K562 (cell line): ENCODE data around the gene NR6A1. TPM values are rescaled to one million over a fixed set of nuclear protein-coding genes. Genes with fewer than 3 reads are reported as not detected.

Source experiments
- ATAC-seq: fragments of 200-7000 bp; cut with Tn5 transposase; 3 replicates; pipeline ENCODE4 v1.9.1; 2020; ENCODE audit warnings: moderate library complexity
- BruUV-seq: library from RNA; stranded (reverse); fragments of 400-500 nt; replicated peaks from 2 replicates; lab custom pipeline; 2021; lab: Mats Ljungman, UMichigan
- CTCF ChIA-PET: fragments of 300-600 bp; formaldehyde crosslinking; extraction: SDS; loops from one replicate; lab custom pipeline; 2021; ENCODE audit warnings: low intra/inter-chr PET ratio; lab: Yijun Ruan, JAX
- POLR2A ChIA-PET: fragments of 300-600, 350-650 bp; sonication (Branson Sonifier 250); formaldehyde crosslinking; extraction: SDS; loops from one replicate; lab custom pipeline; 2021; ENCODE audit warnings: antibody characterized with exemption, inconsistent platforms; lab: Yijun Ruan, JAX
- DNase-seq, 4 experiments: peaks; one replicate each; pipeline versions ENCODE4 v3.0.0 to v3.0.0-alpha.2; 2011 to 2018; ENCODE audit warnings: low spot score in 3 of 4, mixed read lengths in 3 of 4; ENCODE audit errors: extremely low read depth in 1 of 4
- FAIRE-seq: peaks from 2 replicates; lab custom pipeline; 2011; peaks lifted over from hg19 to GRCh38; lab: Jason Lieb, UNC
- H2AFZ ChIP-seq: 2 replicates; pipeline ENCODE4 v1.6.0; 2011; ENCODE audit warnings: low read depth, low read length, control low read depth, inconsistent platforms
- H3K27ac ChIP-seq: fragments of 200-600 bp; 3 replicates; pipeline ENCODE4 v1.8.0; 2011; ENCODE audit warnings: low read depth, mild to moderate bottlenecking, control low read depth, inconsistent platforms, low read length, moderate library complexity, mixed read lengths; ENCODE audit errors: extremely low read depth
- H3K27me3 ChIP-seq, 2 experiments: fragments of 300-600 bp in 1 of 2; 2 replicates in 1 of 2; 3 replicates in 1 of 2; pipeline versions ENCODE4 v1.6.0 to v1.8.0; 2011; ENCODE audit warnings: inconsistent platforms in 2 of 2, low read length in 2 of 2, mild to moderate bottlenecking in 1 of 2, mixed read lengths in 1 of 2, moderate library complexity in 1 of 2; ENCODE audit not compliant: control insufficient read depth in 2 of 2, insufficient read depth in 2 of 2
- H3K36me3 ChIP-seq: fragments of 300-600 bp; 3 replicates; pipeline ENCODE4 v1.8.0; 2011; ENCODE audit warnings: mild to moderate bottlenecking, low read length, inconsistent platforms; ENCODE audit not compliant: control insufficient read depth, insufficient read depth
- H3K4me1 ChIP-seq, 2 experiments: fragments of 200-600 bp in 1 of 2; replicated peaks in 1 of 2; 2 replicates in 1 of 2; 3 replicates in 1 of 2; pipeline versions ENCODE4 v1.5.1 to v1.8.0; 2011; ENCODE audit warnings: inconsistent platforms in 2 of 2, low read length in 2 of 2, mild to moderate bottlenecking in 1 of 2, mixed read lengths in 1 of 2, moderate library complexity in 1 of 2; ENCODE audit not compliant: control insufficient read depth in 2 of 2, insufficient read depth in 2 of 2
- H3K4me2 ChIP-seq: 2 replicates; pipeline ENCODE4 v1.6.1; 2011; ENCODE audit warnings: low read length, control low read depth, inconsistent platforms, mixed read lengths; ENCODE audit not compliant: insufficient read depth
- H3K4me3 ChIP-seq: fragments of 200-600 bp; sonication (generic), shearing (Covaris generic); 2 replicates; pipeline ENCODE4 v1.5.1; 2016; ENCODE audit warnings: control low read depth, inconsistent platforms
- H3K79me2 ChIP-seq: fragments of 200-600 bp; 3 replicates; pipeline ENCODE4 v1.8.0; 2011; ENCODE audit warnings: low read length, inconsistent platforms; ENCODE audit not compliant: control insufficient read depth, insufficient read depth
- H3K9ac ChIP-seq, 2 experiments: 2 replicates each; pipeline versions ENCODE4 v1.6.0 to v1.6.1; 2011; ENCODE audit warnings: low read depth in 2 of 2, low read length in 2 of 2, control low read depth in 1 of 2, inconsistent platforms in 1 of 2, mild to moderate bottlenecking in 1 of 2, mixed read lengths in 1 of 2; ENCODE audit not compliant: insufficient read depth in 1 of 2
- H3K9me1 ChIP-seq: one replicate; pipeline ENCODE4 v1.6.0; 2011; ENCODE audit warnings: inconsistent platforms, mild to moderate bottlenecking, low read length, moderate library complexity; ENCODE audit not compliant: control insufficient read depth, insufficient read depth
- H3K9me3 ChIP-seq: replicated peaks from 2 replicates; pipeline ENCODE4 v1.5.1; 2011; ENCODE audit warnings: low read depth, low read length, inconsistent platforms; ENCODE audit not compliant: control insufficient read depth, insufficient read depth
- H4K20me1 ChIP-seq: replicated peaks from 2 replicates; pipeline ENCODE4 v1.6.1; 2011; ENCODE audit warnings: low read length, inconsistent platforms, mixed read lengths; ENCODE audit not compliant: control insufficient read depth, insufficient read depth
- ATF1 ChIP-seq, 2 experiments: fragments of 450-650 bp in 1 of 2; IDR thresholded peaks; 2 replicates each; pipeline ENCODE4 v1.6.1; 2016; ENCODE audit warnings: missing compliant biosample characterization in 1 of 2, missing genetic modification characterization in 1 of 2
- CEBPZ ChIP-seq: fragments of 150-350 bp; IDR thresholded peaks from 2 replicates; pipeline ENCODE4 v1.6.1; 2014; ENCODE audit warnings: low read depth, mild to moderate bottlenecking, low read length, borderline replicate concordance
- CHCHD3 ChIP-seq: fragments of 250-450 bp; sonication (Bioruptor Pico); IDR thresholded peaks from 2 replicates; pipeline ENCODE4 v2.1.2; 2022; ENCODE audit warnings: mild to moderate bottlenecking
- FIP1L1 ChIP-seq: fragments of 200-400 bp; formaldehyde crosslinking; IDR thresholded peaks from 2 replicates; pipeline ENCODE4 v1.6.1; 2018; ENCODE audit warnings: mild to moderate bottlenecking, low read depth, low read length; ENCODE audit not compliant: poor library complexity, severe bottlenecking
- KLF6 ChIP-seq: fragments of 250-450 bp; sonication (Bioruptor Pico); IDR thresholded peaks from 2 replicates; pipeline ENCODE4 v1.4.0; 2020; ENCODE audit warnings: mild to moderate bottlenecking, moderate library complexity, borderline replicate concordance
- MCM2 ChIP-seq: fragments of 450-650 bp; IDR thresholded peaks from 2 replicates; pipeline ENCODE4 v1.6.1; 2017; ENCODE audit warnings: low read depth, mild to moderate bottlenecking
- MIER1 ChIP-seq: fragments of 450-650 bp; IDR thresholded peaks from 2 replicates; pipeline ENCODE4 v1.6.1; 2016; ENCODE audit warnings: antibody characterized with exemption, mild to moderate bottlenecking, low read depth
- NONO ChIP-seq, 2 experiments: fragments of 200-400 bp in 1 of 2; fragments of 450-650 bp in 1 of 2; formaldehyde crosslinking in 1 of 2; IDR thresholded peaks; 2 replicates each; pipeline ENCODE4 v1.6.1; 2017; ENCODE audit warnings: low read depth in 2 of 2, mild to moderate bottlenecking in 2 of 2, moderate library complexity in 2 of 2, low read length in 1 of 2
- NR2C1 ChIP-seq, 2 experiments: fragments of 450-650 bp; IDR thresholded peaks; 2 replicates each; pipeline ENCODE4 v1.6.1; 2017; ENCODE audit warnings: mild to moderate bottlenecking in 2 of 2, antibody characterized with exemption in 1 of 2, inconsistent platforms in 1 of 2, missing compliant biosample characterization in 1 of 2, missing genetic modification characterization in 1 of 2
- PHF8 ChIP-seq: fragments of 200-600 bp; sonication (generic); IDR thresholded peaks from 2 replicates; pipeline ENCODE4 v1.6.1; 2012; ENCODE audit warnings: mixed run types, mild to moderate bottlenecking, inconsistent platforms, low read length, moderate library complexity, borderline replicate concordance
- RAD21 ChIP-seq, 2 experiments: fragments of 250-450 bp in 1 of 2; fragments of 450-650 bp in 1 of 2; sonication (Bioruptor Pico) in 1 of 2; formaldehyde crosslinking in 1 of 2; IDR thresholded peaks in 1 of 2; conservative IDR thresholded peaks in 1 of 2; 2 replicates each; pipeline versions ENCODE4 v1.4.0 to v1.8.0; 2020 to 2022; ENCODE audit warnings: mild to moderate bottlenecking in 2 of 2, moderate library complexity in 1 of 2
- ZC3H4 ChIP-seq: sonication (generic); formaldehyde crosslinking; IDR thresholded peaks from 2 replicates; pipeline ENCODE4 v1.9.0; 2021; ENCODE audit warnings: missing genetic modification reagents, borderline replicate concordance
- ZFX ChIP-seq: sonication (generic); formaldehyde crosslinking; IDR thresholded peaks from 2 replicates; pipeline ENCODE4 v1.8.0; 2022; ENCODE audit warnings: mild to moderate bottlenecking, missing genetic modification reagents, moderate library complexity
- ZNF121 ChIP-seq: sonication (generic); formaldehyde crosslinking; conservative IDR thresholded peaks from 2 replicates; pipeline ENCODE4 v1.8.0; 2022; ENCODE audit warnings: missing genetic modification reagents
- ZNF239 ChIP-seq: fragments of 250-450 bp; sonication (Bioruptor Pico); IDR thresholded peaks from 2 replicates; pipeline ENCODE4 v1.4.0; 2020; ENCODE audit warnings: mild to moderate bottlenecking
- ZNF436 ChIP-seq: fragments of 250-450, 450-650 bp; sonication (Bioruptor Pico); formaldehyde crosslinking; IDR thresholded peaks from 2 replicates; pipeline ENCODE4 v1.7.0; 2020; ENCODE audit warnings: mild to moderate bottlenecking
- WGBS: fragments of 100-300 bp; shearing (Covaris generic); methylation state at CpG from one replicate; pipeline ENCODE4 v1.1.6; 2016; ENCODE audit warnings: low coverage, mixed read lengths; ENCODE audit not compliant: insufficient coverage; ENCODE audit errors: missing lambda C conversion rate; 5-methylcytosine and 5-hydroxymethylcytosine counted together
- in situ Hi-C: fragments of 300-500 bp; cut with MboI; formaldehyde crosslinking; loops from 4 replicates; pipeline ENCODE4 v1.15.0; 2018; ENCODE audit warnings: inconsistent platforms, mixed read lengths
- intact Hi-C: fragments of 100-400 bp; cut with micrococcal nuclease; formaldehyde crosslinking; loops from 2 replicates; pipeline ENCODE4 v1.14.2; 2022
- polyA plus RNA-seq, 8 experiments: library from polyadenylated mRNA; depleted of rRNA in 4 of 8; stranded (reverse) in 5 of 8; unstranded in 3 of 8; fragments of >200 nt; fragmentation: Nextera tagmentation in 2 of 8; fragmentation: Illumina TruSeq in 1 of 8; extraction: Ambion mirVana in 2 of 8; extraction: Trizol in 1 of 8; gene quantifications; 2 replicates each; pipeline versions ENCODE4 v1.2.1 to v1.2.3, GENCODE V29; 2011 to 2014; ENCODE audit warnings: inconsistent platforms in 1 of 8, missing spikeins in 1 of 8
- total RNA-seq, 7 experiments: library from RNA; depleted of rRNA in 6 of 7; stranded (reverse); fragments of >200 nt in 6 of 7; fragmentation: Illumina TruSeq in 2 of 7; extraction: Trizol in 2 of 7; gene quantifications; 2 replicates each; pipeline versions ENCODE4 v1.2.1 to v1.2.3, GENCODE V29; 2011 to 2021; ENCODE audit warnings: low replicate concordance in 1 of 7
- TF ChIP-seq, protein P1 (sequence below): fragments of 250-450 bp; sonication (Bioruptor Pico); IDR thresholded peaks from 2 replicates; pipeline ENCODE4 v1.5.0; 2021; ENCODE audit warnings: mild to moderate bottlenecking, borderline replicate concordance

NR6A1 gene
- total and polyA plus RNA-seq, 9 of the 15 experiments (the other 6 are each of a cell fraction or from before 2014, with no cell fraction given) = 9.7 to 55.4 (median 28.3) TPM

GRCh38 chr9:124567362-124567761, 203.7 kb downstream of the NR6A1 start:
- DNase-seq = no peak
- intact Hi-C loops (no loop called here), in situ Hi-C loops (no loop called here)
- WGBS = 74% methylated on average over 4 of the region's 4 CpGs
- H3K9ac ChIP-seq = no peak overlapping the region
- CTCF ChIA-PET = no interaction called here
- H3K4me1 ChIP-seq = peaks cover 19 to 30% of the 10 kb centered on the region in 2 experiments
- no peaks in the 10 kb centered on the region for H3K27me3 ChIP-seq
- H3K9me3 ChIP-seq = no peaks in the 10 kb centered on the region
- POLR2A ChIA-PET = no interaction called here
- H3K36me3 ChIP-seq = no peaks in the 10 kb centered on the region; the same call in 2 of the 3 replicates
- no peak for TF ChIP-seq ATF1 (CRISPR knock-in tag; IDR thresholded peaks at IDR 0.05)
- TF ChIP-seq ATF1 (tag; IDR thresholded peaks at IDR 0.05) = no peak
- TF ChIP-seq ZFX (CRISPR knock-in tag) = no peak
- TF ChIP-seq FIP1L1 = no peak
- no peak for TF ChIP-seq RAD21 (CRISPR knock-in tag; conservative IDR thresholded peaks at IDR 0.05 in 1 of 2, IDR thresholded peaks at IDR 0.05 in 1 of 2)
- TF ChIP-seq NR2C1 (IDR thresholded peaks at IDR 0.05) = no peak
- no peak for TF ChIP-seq NR2C1 (tag; IDR thresholded peaks at IDR 0.05)
- TF ChIP-seq MCM2 = no peak
- TF ChIP-seq CEBPZ = no peak
- TF ChIP-seq CHCHD3 (CRISPR knock-in tag) = no peak
- TF ChIP-seq, protein P1, sequence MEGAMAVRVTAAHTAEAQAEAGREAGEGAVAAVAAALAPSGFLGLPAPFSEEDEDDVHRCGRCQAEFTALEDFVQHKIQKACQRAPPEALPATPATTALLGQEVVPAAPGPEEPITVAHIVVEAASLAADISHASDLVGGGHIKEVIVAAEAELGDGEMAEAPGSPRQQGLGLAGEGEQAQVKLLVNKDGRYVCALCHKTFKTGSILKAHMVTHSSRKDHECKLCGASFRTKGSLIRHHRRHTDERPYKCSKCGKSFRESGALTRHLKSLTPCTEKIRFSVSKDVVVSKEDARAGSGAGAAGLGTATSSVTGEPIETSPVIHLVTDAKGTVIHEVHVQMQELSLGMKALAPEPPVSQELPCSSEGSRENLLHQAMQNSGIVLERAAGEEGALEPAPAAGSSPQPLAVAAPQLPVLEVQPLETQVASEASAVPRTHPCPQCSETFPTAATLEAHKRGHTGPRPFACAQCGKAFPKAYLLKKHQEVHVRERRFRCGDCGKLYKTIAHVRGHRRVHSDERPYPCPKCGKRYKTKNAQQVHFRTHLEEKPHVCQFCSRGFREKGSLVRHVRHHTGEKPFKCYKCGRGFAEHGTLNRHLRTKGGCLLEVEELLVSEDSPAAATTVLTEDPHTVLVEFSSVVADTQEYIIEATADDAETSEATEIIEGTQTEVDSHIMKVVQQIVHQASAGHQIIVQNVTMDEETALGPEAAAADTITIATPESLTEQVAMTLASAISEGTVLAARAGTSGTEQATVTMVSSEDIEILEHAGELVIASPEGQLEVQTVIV (CRISPR knock-in tag) = no peak
- TF ChIP-seq KLF6 (CRISPR knock-in tag) = no peak
- TF ChIP-seq ZC3H4 (CRISPR knock-in tag) = no peak
- no peak for TF ChIP-seq NONO (IDR thresholded peaks at IDR 0.05; ENCODE audit: low read depth in 2 of 2, low read length in 1 of 2)
- TF ChIP-seq ZNF121 (CRISPR knock-in tag) = no peak
- TF ChIP-seq ZNF436 (CRISPR knock-in tag) = no peak
- no peak for TF ChIP-seq MIER1
- TF ChIP-seq PHF8 = no peak
- no peak for TF ChIP-seq ZNF239
- no peaks in the 10 kb centered on the region for H3K9me1 ChIP-seq
- no TSS peak for BruUV-seq
- no peak overlapping the region for H3K27ac ChIP-seq
- H3K4me3 ChIP-seq = no peak overlapping the region
- no peak for FAIRE-seq
- no peak for ATAC-seq
- peaks cover 8% of the 10 kb centered on the region for H4K20me1 ChIP-seq
- H2AFZ ChIP-seq = no peak overlapping the region
- H3K4me2 ChIP-seq = no peak overlapping the region
- H3K79me2 ChIP-seq = peaks cover 12% of the 10 kb centered on the region; the same call in 2 of the 3 replicates
